ENCODE measurements around the gene F11.
"Not testable (repeated sequence)": the region's sequence is repeated elsewhere in the genome, so short reads cannot be mapped to it uniquely, and the experiment has no call there.

F11 gene

GRCh38 chr4:186265683-186266652 is at the start of gene F11:
F11 (plus strand) TSS chr4:186266189; CDS start chr4:186267137, 948 bp downstream.
- DNase-seq = no peak

DNA sequence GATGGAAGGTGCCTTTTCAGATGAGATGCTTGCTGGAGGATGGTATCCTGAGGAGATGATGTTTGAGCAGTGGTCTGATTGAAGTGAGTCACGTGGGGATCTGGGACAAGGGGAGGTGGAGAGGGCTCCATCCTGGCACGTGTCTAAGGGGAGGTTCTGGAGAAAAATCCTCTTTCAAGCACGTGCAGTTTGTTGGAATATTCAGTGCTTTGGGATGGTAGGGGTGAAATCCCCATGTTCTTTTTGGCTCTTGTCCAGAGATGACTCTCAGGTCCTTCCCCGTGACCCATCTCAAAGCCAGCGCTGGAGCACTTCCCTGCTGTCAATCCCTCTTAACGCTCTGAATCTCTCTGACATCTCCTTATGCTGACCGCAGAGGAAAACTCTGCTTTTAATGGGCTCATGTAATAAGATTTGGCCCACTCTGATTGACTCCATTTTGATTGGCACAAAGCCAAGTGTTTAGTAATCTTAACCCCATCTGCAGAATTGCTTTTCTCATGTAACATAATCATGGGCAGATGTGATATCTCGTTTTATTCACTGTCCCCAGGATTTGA is 49.4 kb upstream of the F11 start:
- intact Hi-C loops (cut with DNase I) = no loop called here
- DNase-seq = no peak

More at GRCh38 chr4:186265683-186266652, at the start of gene F11:
- intact Hi-C loops (cut with DNase I) = no loop called here

DNA sequence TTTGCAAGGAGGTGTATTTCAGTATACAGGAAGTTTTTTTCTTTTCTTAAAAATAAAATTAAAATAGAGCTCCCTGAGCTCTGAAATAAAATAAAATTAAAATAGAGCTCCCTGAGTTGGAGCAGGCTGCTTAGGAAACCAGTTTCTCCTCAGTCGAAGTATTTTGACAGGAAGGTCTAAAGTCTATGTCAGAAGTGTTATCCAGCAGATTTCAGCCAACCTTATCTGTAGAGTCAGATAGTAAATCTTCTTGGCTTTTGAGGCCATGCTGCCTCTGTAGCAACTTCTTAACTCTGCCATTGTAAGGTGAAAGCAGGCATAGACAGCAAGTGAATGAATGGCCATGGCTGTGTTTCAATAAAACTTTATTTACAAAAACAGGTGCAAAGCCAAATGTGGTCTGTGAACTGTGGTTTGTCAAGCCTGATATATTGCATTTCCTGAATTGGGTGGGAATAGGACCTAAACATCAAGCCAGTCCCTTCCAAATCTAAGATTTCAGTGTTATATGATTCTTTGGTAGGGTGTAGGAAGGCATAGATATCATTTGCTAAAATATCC is 48.2 kb upstream of the F11 start:
- no peak for DNase-seq
- intact Hi-C loops (cut with DNase I) = no loop called here

- DNase-seq = no peak
- intact Hi-C loops (cut with DNase I) = no loop called here
These were observed 44.4 kb upstream of the F11 start for GRCh38 chr4:186221624-186222023.

GRCh38 chr4:186225848-186226247 is 40.1 kb upstream of the F11 start:
- intact Hi-C loops (cut with DNase I) = no loop called here
- no peak for DNase-seq

DNA sequence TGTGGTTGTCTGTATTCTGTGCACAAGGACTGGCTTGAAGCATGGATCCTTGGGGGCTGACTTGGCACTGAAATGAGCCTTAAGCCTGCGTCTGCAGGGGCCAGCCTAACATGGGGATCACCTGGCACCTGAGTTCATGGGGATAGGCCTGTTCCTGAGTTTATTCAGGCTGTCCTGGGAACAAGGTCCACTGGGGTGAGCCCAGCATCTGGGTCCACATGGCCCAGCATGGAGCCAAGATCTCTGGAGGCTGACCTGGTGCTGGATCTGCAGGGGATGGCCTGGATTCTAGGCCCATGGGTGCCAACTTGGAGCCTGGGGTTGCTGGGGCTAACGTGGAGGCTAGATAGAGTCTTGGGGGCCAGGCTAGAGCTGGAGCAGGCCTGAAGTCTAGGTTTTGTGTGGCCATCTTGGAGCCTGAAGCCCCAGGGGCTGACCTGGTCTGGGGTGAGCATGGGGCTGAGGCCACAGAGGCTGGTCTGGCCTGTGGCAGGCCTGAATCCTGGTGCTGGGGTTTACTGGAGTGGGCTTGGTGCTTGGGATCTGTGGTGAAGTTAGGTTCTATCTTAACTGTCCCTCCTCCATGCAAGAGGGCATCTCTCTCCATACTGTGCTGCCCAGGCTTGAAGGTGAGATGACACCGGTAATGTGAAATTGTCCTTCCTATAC is 39.3 kb upstream of the F11 start:
- intact Hi-C loops (cut with DNase I) = no loop called here
- DNase-seq = no peak

GRCh38 chr4:186227221-186227620 is 38.8 kb upstream of the F11 start, which contains the start of gene KLKB1:
KLKB1 (plus strand) TSS chr4:186227507; CDS start chr4:186228196, 689 bp downstream.
- intact Hi-C loops (cut with DNase I) = no loop called here

DNA sequence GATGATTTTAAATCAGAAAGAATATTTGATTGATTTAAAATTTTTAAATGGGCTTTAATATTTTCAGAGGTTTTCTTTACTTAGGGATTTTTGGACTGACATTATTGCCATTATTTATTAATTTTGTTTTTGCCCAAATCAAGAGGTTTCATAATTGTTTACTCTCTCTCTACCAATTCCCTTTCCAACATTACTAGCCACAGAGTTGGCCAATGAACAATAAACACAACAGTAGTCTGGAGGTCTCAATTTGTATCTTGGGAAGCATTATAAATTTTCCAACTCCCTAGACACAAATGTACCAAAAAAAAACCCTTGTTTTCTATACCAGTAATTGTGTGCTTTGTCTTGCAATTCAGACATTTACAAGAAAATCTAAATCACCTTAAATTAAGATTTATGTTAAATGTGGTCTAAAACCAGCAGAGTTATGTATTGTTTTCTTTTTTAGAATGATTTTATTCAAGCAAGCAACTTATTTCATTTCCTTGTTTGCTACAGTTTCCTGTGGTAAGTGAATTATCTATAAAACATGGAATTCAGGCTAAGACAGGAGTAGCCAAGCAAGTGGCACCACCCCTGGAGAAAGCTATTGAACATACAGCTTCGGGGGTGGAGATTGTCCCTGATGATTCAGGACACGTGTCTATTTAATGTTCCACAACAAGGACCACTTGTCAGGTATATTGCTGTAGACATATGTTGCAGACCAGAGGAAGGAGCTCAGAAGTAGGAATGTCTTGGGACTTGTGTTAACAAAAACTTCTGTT is 38.1 kb upstream of the F11 start:
- DNase-seq = no peak
- intact Hi-C loops (cut with DNase I) = no loop called here

More at GRCh38 chr4:186227221-186227620, 38.8 kb upstream of the F11 start, which contains the start of gene KLKB1:
- no peak for DNase-seq

DNA sequence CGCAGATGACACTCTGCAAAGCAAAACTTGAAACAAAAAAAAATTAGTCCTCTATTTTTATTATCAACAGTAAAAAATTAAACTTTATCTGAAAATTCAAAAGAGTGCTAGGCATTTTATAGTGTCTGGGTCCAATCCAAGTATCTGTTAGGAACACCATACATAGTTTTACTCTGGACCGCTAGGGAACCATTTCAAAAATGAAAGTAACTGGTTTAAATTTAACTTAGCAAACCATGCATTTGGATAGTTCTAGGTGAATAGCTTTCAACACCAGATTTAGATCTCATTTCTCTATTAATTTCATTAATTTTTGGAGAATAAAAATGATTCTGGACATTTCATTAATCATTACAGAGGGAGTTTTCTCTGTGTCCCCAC is 37.5 kb upstream of the F11 start:
- no peak for DNase-seq
- intact Hi-C loops (cut with DNase I) = no loop called here

DNA sequence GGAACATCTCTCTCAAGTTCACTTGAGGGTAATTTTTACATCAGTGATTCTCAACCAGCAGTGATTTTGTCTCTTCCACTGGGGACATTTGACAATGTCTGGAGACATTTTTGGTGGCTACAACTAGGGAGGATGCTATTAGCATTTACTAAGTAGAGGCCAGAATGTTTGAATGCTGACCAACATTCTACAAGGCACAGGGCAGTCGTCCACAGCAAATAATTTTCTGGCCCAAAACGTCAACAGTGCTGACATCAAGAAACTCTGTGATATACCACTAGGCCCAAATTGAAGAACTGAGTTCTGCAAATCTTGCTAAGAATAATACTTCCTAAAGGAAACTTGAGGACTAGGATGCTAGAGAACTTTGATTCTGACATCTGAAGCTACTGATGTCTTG is 31.6 kb upstream of the F11 start:
- no peak for DNase-seq
- intact Hi-C loops (cut with DNase I) = no loop called here

DNA sequence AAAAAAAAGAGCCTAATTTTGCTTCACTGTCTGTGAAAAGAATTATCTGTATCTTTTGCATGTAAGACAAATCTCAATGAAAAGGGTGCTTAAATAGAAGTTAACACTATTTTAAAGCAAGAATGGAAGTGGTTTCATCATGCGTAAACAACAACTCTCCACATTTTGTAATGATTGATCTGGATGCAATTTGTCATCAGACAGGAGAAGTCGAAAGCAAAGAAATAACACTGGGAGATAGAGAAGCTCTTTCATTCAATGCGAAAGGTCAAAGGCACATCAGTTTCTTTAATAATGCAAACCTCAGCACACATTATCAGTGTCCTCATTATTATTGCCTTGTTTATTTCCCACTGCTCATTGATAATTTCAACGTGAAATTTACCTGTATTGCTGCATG is 29.9 kb upstream of the F11 start:
- no peak for DNase-seq
- intact Hi-C loops (cut with DNase I) = no loop called here

DNA sequence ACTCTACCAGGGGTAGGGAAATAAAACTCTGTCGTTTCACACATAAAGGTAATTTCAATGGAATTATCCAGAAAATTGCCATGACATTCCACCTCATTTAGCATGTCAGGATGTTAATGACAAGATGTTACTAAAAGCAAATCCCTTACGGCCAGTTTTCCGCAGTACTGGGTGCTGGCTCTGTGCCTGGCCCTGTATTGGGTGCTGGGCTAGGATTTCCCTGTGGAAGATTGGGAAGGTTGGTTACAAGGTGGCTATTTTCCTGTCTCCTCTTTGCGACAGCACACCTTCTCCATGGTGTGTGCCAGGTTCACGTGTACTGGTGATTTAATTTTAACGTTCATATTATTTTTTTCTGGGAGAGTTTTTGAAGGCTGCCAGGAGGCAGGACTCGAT is 25.5 kb upstream of the F11 start:
- DNase-seq = no peak
- intact Hi-C loops (cut with DNase I) = no loop called here

DNA sequence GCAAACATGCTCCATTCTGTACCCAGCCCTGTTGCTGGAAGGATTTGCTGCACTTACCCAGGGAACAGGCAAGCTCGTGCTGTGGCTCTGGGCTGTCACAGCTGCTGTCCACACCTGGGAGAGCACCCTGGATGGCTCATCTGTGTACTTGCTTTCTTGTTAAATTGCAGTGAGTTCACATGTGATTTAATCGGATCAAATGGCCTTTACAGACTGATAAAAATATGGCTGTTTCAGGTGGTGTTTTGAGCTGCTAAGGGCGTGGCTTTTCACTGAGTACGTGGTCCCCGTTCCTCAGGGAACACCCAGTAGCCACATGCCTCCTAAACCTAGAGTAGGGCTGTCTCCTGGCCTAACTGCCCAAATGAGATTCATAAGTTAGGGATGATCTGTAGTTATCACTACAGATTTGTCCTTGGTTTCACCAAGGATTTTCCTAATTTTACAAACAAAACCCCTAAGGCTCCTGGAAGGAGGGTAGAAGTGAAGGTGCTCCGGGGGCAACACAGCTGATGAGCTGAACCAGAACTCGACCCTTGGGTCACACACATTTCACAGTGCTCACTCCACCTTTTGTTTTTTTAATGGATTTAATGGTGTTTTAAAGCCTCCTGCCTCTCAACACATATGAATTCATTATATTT is 25.0 kb upstream of the F11 start:
- intact Hi-C loops (cut with DNase I) = no loop called here

GRCh38 chr4:186241616-186242015 is 24.4 kb upstream of the F11 start:
- intact Hi-C loops (cut with DNase I) = no loop called here

More for the DNA sequence above, 25.0 kb upstream of the F11 start:
- no peak for DNase-seq

GRCh38 chr4:186242031-186242430 is 24.0 kb upstream of the F11 start:
- DNase-seq; intact Hi-C loops (cut with DNase I): not testable (repeated sequence)

More at GRCh38 chr4:186241616-186242015, 24.4 kb upstream of the F11 start:
- DNase-seq = no peak

DNA sequence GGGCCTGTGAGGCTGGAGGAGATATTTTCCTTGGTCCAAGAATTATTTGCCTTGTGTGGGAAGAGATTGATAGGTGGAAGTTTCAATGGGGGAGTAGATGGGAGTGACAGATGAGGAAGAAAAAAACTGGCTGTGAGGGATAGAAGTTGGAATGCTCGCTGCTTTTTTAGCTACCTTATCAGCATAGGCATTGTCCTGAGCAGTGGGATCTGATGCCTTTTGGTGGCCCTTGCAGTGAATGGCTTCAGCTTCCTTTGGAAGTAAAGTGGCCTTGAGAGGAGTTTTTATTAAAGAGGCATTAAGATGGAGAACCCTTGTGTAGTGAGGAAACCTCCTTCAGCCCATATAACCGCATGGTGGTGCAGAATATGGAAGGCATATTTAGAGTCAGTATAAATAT is 22.7 kb upstream of the F11 start:
- DNase-seq = no peak
- intact Hi-C loops (cut with DNase I) = no loop called here

DNA sequence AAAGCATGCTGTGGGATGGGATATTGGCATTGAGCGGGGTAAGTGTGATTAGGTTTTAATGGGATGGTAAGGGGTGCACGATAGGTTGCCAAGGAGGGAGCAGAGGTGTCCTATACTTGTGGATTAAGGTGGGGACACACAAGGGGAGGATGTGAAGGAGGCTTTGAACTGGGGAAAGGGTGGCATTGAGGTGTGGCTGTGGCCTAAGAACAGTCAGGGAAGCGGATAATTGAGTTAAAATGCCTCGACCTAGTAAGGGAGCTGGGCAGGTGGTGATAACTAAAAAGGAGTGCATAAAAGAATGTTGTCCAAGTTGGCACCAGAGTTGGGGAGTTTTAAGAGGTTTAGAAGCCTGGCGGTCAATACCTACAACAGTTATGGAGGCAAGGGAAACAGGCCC is 21.2 kb upstream of the F11 start:
- intact Hi-C loops (cut with DNase I) = no loop called here
- DNase-seq = no peak

DNA sequence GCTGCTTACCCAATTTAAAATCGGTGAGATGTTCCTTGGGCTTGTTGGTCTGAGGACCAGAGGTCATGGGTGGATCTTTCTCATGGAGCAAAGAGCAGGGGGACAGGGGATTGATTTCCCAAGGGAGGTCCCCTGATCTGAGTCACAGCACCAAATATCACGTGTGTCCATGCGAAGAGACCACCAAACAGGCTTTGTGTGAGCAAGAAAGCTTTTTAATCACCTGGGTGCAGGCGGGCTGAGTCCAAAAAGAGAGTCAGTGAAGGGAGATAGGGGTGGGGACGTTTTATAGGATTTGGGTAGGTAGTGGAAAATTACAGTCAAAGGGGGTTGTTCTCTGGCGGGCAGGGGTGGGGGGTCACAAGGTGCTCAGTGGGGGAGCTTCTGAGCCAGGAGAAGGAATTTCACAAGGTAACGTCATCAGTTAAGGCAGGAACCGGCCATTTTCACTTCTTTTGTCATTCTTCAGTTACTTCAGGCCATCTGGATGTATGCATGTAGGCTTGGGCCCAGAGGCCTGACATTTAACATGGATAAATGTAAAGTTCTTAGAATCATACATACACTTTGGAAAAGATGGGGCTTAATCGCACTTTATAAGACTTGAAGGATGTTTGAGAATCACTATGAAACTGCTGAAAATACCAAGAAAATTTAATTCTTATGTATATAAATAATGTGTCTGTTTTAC is 18.8 kb upstream of the F11 start:
- intact Hi-C loops (cut with DNase I); DNase-seq: not testable (repeated sequence)

All from head of caudate nucleus (tissue), 42 donors.